ENCODE data around the gene RFX4.
"Not testable (repeated sequence)": the region's sequence is repeated elsewhere in the genome, so short reads cannot be mapped to it uniquely, and the experiment has no call there.

The RFX4 gene

DNA sequence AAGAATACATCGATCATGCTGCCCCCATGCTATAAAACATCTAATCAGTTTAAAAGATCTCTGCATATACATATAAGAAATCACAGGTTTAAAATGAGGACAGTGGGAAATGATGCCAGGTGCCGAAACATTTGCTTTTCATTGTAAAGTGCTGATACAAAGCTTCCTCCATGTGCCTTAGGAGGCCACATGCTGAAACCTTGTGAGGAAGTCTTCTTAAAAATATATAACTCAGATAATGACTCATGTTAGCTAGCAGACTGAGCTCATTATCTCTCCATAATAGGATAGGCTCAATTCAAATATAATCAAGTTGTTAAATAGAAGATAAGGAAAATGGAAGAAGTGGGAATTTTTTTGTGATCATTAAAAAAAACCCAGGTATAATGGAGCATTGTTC, 65.9 kb downstream of the RFX4 start:
- DNase-seq: no peak

DNA sequence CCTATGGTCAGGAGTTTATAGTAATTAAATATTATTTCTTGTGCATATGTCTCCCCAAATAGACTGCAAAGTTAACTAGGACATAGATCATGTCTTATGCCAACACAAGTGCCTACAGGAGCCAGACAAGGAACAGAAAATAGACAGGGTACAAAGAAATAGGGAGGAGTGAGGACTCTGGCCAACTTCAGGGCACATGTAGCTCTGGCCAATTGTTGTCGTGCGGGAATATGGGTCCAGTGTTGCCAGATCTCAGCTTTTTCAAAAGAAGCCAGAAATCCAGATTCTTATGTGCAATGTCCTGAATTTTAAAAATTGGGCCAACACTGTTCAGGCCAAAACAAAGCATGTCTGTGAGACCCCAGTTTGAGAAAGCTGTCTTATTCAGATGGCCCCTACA, 68.7 kb downstream of the RFX4 start:
- DNase-seq: no peak

DNA sequence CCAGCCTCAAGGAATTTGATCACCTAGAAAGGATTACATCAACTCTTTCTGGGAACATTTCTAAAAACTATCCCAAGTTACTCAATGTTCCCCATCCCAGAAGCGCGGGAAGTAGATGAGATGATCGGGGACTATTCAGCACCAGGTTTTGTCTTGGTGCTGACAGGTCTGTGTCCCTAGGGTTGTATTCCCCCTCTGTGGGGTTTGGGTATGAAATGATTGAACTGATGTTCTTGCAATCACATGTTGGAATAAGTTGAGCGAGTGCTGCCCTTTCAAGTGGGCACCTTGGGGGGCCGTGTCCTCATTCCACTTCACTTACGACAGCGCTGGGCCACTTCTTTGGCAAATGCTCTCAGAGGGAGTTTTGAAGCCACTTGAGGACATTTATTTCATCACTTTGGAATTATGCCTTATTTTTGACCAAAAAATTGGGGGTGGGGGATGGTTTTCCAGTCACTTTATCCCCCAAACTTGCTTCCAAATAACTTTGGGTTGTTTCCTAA, 69.8 kb downstream of the RFX4 start:
- no peak for DNase-seq

DNA sequence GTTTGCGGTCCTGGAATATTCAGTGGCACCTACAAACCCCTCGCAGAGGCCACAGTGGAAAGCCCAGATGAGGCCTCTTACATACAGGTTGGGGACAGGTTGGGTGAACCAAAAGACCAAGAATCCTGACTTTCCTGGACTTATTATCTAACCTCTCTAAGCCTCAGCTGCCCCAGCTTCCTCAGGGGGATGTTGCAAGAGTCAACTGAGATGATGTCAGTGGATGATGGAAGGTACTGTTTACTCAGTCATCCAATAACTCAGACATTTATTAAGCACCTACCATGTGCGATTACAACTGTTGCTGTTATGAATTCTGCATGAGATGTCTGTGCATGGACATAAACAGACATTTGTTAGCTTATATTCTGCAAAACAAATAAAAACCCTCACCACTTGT, 72.8 kb downstream of the RFX4 start:
- DNase-seq: no peak

DNA sequence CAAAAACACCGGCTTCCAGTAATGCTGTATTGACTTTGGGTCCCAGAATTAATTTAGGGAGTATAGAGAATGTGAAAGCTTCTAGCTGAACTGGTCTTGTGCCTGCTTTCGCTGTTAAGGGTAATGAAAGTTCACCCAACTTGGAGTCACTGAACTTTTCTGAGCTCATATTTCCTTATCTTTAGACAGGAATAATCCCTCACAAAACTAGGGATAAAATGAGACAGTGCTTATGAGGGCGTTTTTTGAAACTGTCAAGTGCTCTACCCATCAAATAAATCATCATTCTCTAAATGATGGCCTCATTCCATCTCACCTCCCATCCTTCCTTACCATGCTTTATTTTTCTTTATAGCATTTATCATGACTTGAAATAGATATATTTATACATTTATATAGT, 74.7 kb downstream of the RFX4 start:
- DNase-seq: no peak

DNA sequence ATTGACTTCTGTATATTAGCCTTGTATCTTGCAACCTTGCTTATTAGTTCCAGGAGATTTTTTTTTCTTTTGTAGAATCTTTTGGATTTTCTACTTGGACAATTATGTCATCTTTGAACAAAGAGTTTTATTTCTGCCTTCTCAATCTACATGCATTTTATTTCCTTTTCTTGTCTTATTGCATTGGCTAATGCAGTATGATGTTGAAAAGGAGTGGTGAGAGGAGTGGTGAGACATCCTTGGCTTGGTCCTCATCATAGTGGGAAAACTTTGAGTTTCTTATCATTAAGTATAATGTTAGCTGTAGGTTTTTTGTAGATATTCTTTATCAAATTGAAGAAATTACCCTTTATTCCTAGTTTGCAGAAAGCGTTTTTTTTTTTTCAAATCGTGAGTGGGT, 80.6 kb downstream of the RFX4 start:
- DNase-seq: no peak

DNA sequence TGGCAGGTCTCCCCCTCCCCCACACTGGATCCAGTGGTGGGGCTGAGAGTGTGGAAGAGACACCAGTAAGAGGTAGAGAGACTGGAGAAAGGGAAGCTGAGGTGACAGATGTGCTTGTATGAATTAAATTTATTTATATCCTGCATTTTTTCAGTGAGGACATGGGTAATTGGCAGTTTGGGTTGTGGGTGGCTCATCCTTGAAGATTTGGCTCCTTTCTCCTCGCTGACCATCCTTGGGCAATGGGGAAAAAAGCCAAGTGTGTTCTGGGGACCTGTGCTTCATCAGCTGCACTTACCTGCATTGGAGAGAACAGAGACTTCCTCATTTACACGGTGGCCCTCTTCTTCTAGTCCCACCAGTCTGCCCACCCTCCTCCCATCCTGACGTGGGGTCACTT, 86.4 kb downstream of the RFX4 start:
- no peak for DNase-seq

DNA sequence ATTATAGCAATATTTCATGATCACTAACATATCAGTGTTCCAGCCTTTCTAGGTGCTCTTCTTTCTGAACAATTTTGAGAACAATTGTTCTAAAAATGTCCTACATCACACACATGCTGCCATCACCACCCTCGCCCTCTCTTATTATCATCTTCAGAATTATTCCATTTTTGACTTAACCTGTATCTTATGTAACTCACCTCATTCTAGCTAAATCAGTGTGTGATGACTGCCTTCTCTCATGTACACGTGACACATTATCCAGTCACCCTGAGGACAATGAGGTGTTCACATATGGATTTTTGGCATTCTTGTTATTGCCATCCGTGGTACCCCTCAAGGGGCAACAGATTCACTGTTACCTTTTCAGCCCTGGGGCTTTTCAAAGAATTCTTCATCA, 87.3 kb downstream of the RFX4 start:
- DNase-seq: no peak

DNA sequence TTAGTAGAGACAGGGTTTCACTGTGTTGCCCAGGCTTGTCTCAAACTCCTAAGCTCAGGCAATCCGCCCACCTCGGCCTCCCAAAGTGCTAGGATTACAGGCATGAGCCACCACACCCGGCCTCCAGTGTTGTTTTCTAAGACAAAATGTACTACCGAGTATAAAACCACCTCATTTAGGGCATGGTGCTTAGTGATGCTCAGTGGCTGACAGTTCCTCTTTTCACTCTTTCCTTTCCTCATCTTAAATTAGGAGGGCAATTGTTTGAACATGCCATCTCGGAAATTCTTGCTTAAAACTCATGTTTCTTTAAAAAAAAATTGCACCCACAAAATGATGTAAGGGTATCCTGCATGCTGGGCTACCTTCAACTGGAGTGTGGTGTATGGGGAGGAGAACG, 89.0 kb downstream of the RFX4 start:
- no peak for DNase-seq

DNA sequence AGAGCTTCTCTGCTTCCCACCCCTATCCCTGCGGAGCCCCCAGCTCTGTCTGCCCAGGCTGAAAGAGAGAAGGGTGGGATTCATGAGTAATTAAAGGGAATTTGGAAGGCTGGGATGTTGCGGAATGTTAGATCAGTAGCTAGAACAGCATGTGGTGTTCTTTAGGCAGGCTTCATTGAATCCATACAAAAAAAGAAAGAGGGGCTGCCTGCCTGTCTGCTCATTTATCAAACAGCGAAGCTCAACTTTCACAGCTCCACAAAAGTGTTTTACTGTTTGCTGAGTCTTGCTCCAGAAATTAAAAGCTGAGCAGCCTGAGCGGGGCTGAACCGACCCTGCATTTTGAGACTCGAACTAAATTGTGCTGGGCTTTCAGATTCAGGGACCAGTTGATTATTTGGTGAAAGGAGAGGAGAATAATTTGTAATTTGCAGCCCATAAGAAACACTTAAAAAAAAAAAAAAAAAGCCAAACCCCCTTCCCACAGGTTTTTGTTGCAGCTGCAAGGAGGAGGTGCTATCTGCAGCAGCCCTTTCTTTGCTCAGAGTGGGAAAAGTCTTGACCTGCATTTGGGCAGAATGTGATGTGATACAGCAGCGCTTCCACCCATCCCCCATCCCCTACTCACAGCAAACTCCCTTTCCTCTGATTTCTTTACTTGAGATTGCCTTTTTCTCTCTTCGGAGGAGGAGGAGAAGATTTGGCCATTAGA, 89.7 kb downstream of the RFX4 start:
- no peak for DNase-seq

DNA sequence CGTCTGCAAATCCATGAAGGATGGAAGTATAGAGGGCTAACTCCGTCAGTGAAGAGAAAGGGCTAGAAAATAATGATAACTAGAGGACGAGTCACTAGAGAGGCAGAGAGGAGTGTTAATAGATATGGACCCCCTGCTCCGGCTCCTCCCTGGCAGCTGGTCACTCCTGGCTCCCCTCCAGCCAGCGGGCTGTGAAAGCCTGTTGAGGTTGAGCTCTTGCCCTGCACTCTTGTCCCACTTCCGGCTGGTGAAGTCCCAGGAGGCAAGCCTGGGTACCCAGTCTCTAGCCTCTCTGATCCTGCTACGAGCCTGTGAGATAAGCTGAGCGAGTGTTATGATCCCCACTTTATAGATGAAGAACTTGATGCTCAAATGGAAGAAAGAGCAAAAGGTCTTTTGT, 90.3 kb downstream of the RFX4 start:
- no peak for DNase-seq

DNA sequence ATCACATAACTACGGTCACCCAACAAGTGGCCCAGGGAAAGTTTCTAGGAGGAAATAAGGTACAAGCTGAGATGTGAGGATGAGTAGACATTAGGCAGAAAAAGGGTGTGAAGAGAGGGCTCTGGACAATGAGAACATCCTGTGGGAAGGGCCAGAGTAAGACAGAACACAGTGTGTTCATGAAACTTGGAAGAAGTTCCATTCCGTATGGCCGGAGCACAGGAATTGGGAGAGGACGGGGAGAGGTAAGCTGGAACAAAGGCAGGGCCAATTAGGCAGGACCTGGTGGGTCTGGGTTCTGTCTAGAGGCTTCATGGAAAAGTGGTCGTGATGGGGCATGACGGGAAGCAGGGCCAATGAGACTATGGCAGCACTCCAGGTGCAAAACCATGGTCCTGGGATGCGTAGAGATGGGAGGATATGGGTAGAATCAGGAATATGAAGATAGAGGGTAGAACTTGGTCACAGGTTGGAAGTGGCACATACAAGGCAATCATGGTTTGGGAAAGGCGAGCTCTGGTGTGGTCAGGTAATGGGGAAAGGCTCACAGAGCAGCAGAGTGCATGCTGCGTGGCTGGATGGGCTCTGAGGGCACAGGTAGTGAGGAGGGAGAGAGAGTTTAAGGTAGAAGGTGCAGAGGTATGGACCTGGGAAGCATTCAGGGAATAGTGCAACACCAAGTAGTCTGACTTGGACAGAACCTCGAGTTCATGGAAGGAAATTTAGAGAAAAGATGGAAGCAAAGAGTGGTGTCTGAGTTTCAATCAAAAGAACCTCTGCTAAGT, 93.0 kb downstream of the RFX4 start:
- no peak for DNase-seq

DNA sequence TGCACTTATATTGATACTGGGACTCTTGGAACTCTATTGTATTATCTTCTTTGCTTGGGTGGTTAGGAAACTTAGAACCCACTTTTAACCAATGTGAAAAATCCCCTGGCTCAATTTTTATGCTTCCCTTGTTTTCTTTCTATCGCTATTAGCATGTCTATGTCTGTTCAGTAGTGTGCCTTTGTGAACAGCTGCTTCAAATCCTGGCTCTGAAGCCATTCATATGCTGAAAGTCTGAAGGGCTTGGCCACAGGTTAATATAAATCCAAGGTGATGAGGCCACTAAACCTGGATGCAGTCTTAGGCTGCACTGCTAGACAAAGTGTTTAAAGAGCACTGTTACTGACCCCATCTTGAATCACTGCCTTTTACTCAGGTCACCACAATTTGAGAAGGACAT, 96.8 kb downstream of the RFX4 start:
- DNase-seq: no peak

DNA sequence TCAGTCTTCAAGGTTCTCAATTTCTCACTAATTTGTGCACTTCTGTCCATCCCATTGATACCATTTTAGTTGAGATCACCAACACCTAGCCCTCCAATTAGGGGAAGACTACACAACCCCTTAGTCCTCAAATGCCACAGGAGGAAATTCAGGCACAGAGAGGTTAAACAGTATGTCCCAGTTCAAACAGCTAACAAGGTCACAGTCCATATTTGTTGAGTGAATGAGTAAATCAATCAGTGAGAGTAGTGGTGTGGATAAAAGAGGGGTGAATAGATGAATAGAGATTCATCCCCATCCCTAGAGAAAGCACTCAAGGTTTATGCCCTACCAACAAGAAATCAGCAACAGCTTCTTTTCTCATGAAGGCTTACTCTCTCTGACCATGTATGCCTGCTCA, 97.5 kb downstream of the RFX4 start:
- no peak for DNase-seq

DNA sequence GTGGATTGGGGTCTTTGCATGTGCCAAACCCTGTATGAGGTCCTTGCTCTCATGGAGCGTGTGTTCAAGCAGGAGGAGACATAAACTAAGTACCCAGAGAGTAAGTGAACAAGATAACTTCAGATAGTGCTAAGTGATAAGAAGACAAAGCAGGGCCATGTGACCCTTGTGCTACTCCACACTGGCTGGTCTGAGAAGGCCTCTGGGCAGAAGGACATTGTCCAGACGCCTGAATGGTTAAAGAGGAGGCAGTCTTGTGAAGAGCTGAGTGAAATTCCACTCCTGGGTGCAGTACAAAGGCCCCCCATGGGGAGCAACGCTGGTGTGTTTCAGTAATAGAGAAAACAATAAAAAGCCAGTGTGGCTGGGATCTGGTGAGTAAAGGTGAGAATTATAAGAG, 98.4 kb downstream of the RFX4 start:
- DNase-seq: no peak

DNA sequence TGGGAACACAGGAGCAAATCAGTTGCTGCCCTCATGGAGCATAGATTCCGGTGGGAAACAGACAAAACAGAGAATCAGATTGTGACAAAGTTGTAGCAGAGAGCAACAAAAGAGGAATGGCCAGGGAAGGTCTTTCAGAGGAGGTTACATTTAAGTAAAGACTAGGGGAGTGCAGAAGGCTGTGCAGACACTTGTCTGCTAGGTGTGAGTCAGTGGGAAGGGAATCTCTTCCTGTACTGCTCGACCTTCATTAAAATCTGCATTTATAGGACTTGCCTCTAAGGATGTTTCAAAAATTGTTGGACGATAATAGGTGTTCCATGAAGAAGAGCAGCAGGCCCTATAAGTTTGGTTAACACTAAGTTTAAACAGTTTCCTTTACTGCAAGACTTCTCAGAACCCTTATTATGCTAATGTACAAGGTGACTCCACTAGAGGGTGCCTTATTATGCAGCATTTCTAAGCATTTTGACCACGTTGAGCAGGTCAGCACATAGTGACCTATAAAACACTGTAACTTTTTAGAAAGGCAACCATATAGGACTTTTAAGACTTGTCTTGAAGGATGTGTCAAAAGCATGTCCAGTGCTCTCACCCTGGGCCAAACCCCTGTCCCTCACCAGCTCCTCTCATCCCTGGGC, 99.9 kb downstream of the RFX4 start:
- no peak for DNase-seq

DNA sequence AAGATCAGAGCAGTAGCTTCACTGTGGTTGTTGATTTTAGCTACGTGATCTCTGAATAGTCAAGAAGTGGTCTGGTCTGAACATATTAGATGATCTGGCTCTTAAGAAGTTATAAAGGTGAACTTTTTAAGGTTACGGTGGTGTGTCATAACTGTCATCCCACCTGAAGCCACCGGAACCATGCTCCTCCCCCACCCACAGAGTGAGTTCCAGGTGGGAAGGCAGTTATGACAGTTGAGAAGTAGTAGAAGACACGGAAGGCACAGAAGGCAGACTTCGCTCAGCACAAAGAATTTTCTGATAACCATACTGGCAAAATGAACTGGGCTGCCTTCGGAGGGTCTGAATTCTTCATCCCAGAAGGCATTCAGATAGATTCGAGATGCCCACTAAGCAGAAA, 101.7 kb downstream of the RFX4 start:
- no peak for DNase-seq

DNA sequence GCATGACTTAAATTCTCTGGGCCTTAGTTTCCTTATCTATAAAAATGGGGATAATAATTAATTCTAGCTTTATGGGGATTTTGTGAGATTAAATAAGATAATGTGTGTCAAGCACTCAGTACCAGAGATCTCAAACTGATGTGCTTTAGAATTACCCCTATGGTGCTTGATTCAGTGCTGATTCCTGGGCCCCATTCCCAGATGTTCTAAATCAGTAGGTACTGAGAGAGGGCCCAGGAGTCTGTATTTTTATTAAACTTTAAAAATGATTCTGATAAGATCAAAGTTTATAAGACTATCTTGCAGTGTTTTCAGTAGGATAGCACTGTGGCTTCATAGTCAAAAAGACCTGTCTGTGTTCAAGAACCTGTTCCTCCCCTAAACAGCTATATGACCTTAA, 102.6 kb downstream of the RFX4 start:
- DNase-seq: no peak

DNA sequence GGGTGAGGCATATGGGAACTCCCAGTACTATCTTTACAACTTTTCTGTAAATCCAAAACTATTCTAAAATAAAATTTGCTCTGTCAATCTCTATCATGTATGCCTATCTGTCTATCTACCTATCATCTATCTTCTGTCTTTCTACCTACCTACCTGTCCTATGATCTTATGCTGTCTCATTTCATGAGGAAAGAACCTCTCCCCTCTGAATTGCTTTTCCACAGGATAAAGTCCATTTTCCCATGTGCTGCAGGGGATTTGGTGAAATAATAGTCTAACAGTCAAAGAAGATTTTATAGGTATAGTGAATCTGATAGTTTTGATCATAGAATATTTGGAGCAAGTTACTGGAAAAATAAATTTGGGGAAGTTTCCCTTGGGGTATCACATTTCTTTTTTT, 104.9 kb downstream of the RFX4 start:
- no peak for DNase-seq

DNA sequence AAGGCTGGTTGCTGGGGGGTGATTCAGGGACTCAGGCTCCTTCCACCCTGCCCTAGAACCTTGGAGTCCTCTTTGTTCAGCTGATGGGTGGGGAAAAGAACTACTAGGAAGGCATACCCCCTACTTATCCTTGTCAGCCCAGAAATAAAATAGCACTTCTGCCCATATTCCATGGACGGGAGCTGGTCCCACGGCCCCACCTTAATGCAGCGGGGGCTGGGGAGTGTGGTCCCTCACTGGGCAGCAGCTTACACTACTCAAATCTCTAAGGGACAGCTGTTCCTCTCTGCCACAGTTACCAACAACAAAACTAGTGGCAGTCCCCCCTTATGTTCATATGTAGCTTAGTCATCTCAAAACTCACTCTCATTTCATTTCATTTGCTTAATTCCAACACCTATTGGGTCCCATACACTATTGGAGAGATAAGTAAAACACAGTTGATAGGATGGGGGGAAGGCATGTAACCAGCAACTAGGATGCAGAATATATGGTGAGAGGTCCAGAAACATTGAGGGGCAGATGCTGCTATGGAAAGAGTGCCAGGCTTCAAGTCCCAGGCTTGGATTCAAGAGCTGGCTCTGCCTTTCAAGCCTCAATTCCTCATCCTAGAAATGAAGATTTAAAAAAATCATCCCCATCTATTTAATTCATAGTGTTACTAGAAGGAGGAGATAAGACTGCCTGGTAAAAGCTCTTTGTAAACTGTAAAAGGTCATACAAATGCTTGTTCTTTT, 107.9 kb downstream of the RFX4 start:
- DNase-seq: no peak

DNA sequence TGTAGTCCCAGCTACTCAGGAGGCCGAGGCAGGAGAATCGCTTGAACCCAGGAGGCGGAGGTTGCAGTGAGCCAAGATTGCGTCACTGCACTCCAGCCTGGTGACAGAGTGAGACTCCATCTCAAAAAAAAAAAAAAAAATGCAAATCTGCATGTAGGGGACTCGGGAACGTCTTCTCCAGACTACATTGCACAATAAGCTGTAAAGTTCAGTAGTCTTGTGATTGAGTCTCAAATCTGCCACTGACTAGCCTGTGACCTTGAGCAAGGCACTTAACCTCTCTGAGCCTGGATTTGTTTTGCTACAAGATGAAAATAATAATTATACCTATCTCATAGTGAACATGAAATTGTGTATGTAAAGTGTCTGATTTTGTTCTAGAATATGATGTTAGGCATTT, 109.2 kb downstream of the RFX4 start:
- not testable (repeated sequence) for DNase-seq

DNA sequence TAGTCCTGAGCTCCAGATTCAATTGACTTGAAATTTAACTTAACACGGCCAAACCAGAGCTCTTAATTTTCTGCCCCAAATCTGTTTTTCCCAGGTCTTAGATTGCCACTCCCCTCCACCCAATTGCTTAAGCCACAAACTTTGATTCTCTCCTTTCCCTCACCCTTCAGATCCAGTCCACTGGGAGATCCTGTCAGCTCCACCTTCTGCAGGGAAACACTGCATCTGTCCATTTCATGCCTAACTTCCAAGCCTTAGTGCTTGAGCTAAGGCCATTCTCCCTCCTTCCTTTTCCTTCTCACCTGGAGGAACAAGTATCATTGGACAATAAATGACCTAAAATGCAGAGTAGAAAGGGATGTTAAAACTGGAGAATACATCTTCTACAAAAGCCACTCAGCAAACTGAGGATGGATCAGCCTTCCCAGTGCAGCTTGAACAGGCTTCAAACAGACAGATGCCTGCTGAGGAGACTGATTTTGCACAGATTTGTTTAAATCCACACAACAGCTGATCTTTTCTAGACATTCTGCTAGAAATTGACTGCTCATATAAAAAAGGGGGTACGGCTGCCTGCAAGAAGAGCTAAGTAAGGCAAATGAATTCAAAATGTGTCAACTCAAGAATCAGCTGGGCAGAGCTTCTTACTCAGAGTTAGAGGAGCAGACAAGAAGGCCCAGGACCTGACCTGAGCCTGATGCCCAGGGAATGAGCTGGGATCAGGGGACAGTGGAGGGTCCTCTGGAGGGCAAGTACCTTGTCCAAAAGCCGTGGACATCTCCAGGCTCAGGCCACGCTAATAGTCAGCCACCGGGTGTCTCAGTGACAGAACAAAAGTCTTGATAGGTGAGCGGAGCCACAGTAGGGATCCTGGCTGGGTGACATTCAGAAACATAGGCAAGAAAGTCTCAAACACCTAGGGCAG, 110.4 kb downstream of the RFX4 start:
- DNase-seq: no peak
